Measurements from ENCODE around the gene NSDHL.

NSDHL gene

GRCh38 chrX:152865232-152865920 lies 34.5 kb downstream of the NSDHL start:
- H3K4me3 Mint-ChIP-seq, result no peak overlapping the region
- no peaks in the 10 kb centered on the region for H3K4me1 Mint-ChIP-seq (ENCODE audit: low read depth)
- no peaks in the 10 kb centered on the region for H3K27me3 Mint-ChIP-seq
- no peaks in the 10 kb centered on the region for H3K9me3 Mint-ChIP-seq
- intact Hi-C loops (cut with micrococcal nuclease), result no loop called here
- H3K27ac Mint-ChIP-seq, result no peak overlapping the region
- H3K36me3 Mint-ChIP-seq (ENCODE audit: low read depth), result peaks cover 96% of the 10 kb centered on the region

GRCh38 chrX:152866386-152866785 lies 35.5 kb downstream of the NSDHL start:
- peaks cover 96% of the 10 kb centered on the region for H3K36me3 Mint-ChIP-seq (ENCODE audit: low read depth)
- H3K4me3 Mint-ChIP-seq, result no peak overlapping the region
- no peaks in the 10 kb centered on the region for H3K4me1 Mint-ChIP-seq (ENCODE audit: low read depth)

GRCh38 chrX:152869972-152870371 lies 39.1 kb downstream of the NSDHL start:
- H3K4me1 Mint-ChIP-seq (ENCODE audit: low read depth), result no peaks in the 10 kb centered on the region
- intact Hi-C loops (cut with micrococcal nuclease), result no loop called here
- no peak overlapping the region for H3K4me3 Mint-ChIP-seq
- H3K36me3 Mint-ChIP-seq (ENCODE audit: low read depth), result peaks cover 65% of the 10 kb centered on the region
- peaks cover 2% of the 10 kb centered on the region for H3K27me3 Mint-ChIP-seq
- H3K27ac Mint-ChIP-seq, result no peak overlapping the region
- no peaks in the 10 kb centered on the region for H3K9me3 Mint-ChIP-seq

More at GRCh38 chrX:152866386-152866785, 35.5 kb downstream of the NSDHL start:
- H3K27me3 Mint-ChIP-seq, result no peaks in the 10 kb centered on the region
- H3K27ac Mint-ChIP-seq, result no peak overlapping the region
- intact Hi-C loops (cut with micrococcal nuclease), result no loop called here
- H3K9me3 Mint-ChIP-seq, result no peaks in the 10 kb centered on the region

- Mint-ChIP-seq H3K27ac (no peak overlapping the region), H3K4me1 (ENCODE audit: low read depth) (no peaks in the 10 kb centered on the region), H3K27me3 (peaks cover 2% of the 10 kb centered on the region), H3K9me3 (no peaks in the 10 kb centered on the region), H3K4me3 (no peak overlapping the region), H3K36me3 (ENCODE audit: low read depth) (peaks cover 53% of the 10 kb centered on the region)
- intact Hi-C loops (cut with micrococcal nuclease), result no loop called here
Measured at GRCh38 chrX:152871260-152871659, 40.4 kb downstream of the NSDHL start.

GRCh38 chrX:152872522-152872921 lies 41.7 kb downstream of the NSDHL start:
- no peak overlapping the region for H3K27ac Mint-ChIP-seq
- peaks cover 40% of the 10 kb centered on the region for H3K36me3 Mint-ChIP-seq (ENCODE audit: low read depth)
- H3K27me3 Mint-ChIP-seq, result peaks cover 2% of the 10 kb centered on the region
- no peak overlapping the region for H3K4me3 Mint-ChIP-seq
- intact Hi-C loops (cut with micrococcal nuclease), result no loop called here
- no peaks in the 10 kb centered on the region for H3K4me1 Mint-ChIP-seq (ENCODE audit: low read depth)
- H3K9me3 Mint-ChIP-seq, result no peaks in the 10 kb centered on the region

- H3K27ac Mint-ChIP-seq, result no peak overlapping the region
- intact Hi-C loops (cut with micrococcal nuclease), result no loop called here
- peaks cover 2% of the 10 kb centered on the region for H3K27me3 Mint-ChIP-seq
- no peak overlapping the region for H3K4me3 Mint-ChIP-seq
- H3K9me3 Mint-ChIP-seq, result no peaks in the 10 kb centered on the region
- H3K4me1 Mint-ChIP-seq (ENCODE audit: low read depth), result no peaks in the 10 kb centered on the region
- peaks cover 32% of the 10 kb centered on the region for H3K36me3 Mint-ChIP-seq (ENCODE audit: low read depth)
Measured at GRCh38 chrX:152873361-152873760, 42.5 kb downstream of the NSDHL start.

- H3K9me3 Mint-ChIP-seq, result no peaks in the 10 kb centered on the region
- intact Hi-C loops (cut with micrococcal nuclease), result no loop called here
- H3K4me3 Mint-ChIP-seq, result no peak overlapping the region
- peaks cover 2% of the 10 kb centered on the region for H3K27me3 Mint-ChIP-seq
- H3K27ac Mint-ChIP-seq, result no peak overlapping the region
- no peaks in the 10 kb centered on the region for H3K4me1 Mint-ChIP-seq (ENCODE audit: low read depth)
- H3K36me3 Mint-ChIP-seq (ENCODE audit: low read depth), result no peaks in the 10 kb centered on the region
Measured at GRCh38 chrX:152876931-152877840, 46.3 kb downstream of the NSDHL start.

- Mint-ChIP-seq H3K27ac (no peak overlapping the region), H3K27me3 (no peaks in the 10 kb centered on the region), H3K4me3 (no peak overlapping the region), H3K36me3 (ENCODE audit: low read depth) (no peaks in the 10 kb centered on the region), H3K4me1 (ENCODE audit: low read depth) (no peaks in the 10 kb centered on the region), H3K9me3 (no peaks in the 10 kb centered on the region)
- intact Hi-C loops (cut with micrococcal nuclease), result no loop called here
Measured at GRCh38 chrX:152878976-152879755, 48.3 kb downstream of the NSDHL start.

- Mint-ChIP-seq H3K27ac (no peak overlapping the region), H3K27me3 (peaks cover 2% of the 10 kb centered on the region), H3K9me3 (no peaks in the 10 kb centered on the region), H3K36me3 (ENCODE audit: low read depth) (no peaks in the 10 kb centered on the region), H3K4me1 (ENCODE audit: low read depth) (no peaks in the 10 kb centered on the region), H3K4me3 (no peak overlapping the region)
- intact Hi-C loops (cut with micrococcal nuclease), result no loop called here
Measured at GRCh38 chrX:152881289-152881688, 50.4 kb downstream of the NSDHL start.

- Mint-ChIP-seq H3K9me3 (no peaks in the 10 kb centered on the region), H3K4me1 (ENCODE audit: low read depth) (no peaks in the 10 kb centered on the region), H3K27me3 (peaks cover 6% of the 10 kb centered on the region), H3K27ac (no peak overlapping the region), H3K4me3 (no peak overlapping the region), H3K36me3 (ENCODE audit: low read depth) (no peaks in the 10 kb centered on the region)
- intact Hi-C loops (cut with micrococcal nuclease), result no loop called here
Measured at GRCh38 chrX:152884171-152884570, 53.3 kb downstream of the NSDHL start.

- Mint-ChIP-seq H3K27ac (no peak overlapping the region), H3K4me1 (ENCODE audit: low read depth) (no peaks in the 10 kb centered on the region), H3K27me3 (peaks cover 25% of the 10 kb centered on the region), H3K36me3 (ENCODE audit: low read depth) (no peaks in the 10 kb centered on the region), H3K4me3 (no peak overlapping the region), H3K9me3 (no peaks in the 10 kb centered on the region)
- intact Hi-C loops (cut with micrococcal nuclease), result no loop called here
Measured at GRCh38 chrX:152886716-152887115, 55.9 kb downstream of the NSDHL start.

GRCh38 chrX:152892499-152892898 lies 61.6 kb downstream of the NSDHL start:
- peaks cover 43% of the 10 kb centered on the region for H3K27me3 Mint-ChIP-seq
- H3K36me3 Mint-ChIP-seq (ENCODE audit: low read depth), result no peaks in the 10 kb centered on the region
- no peaks in the 10 kb centered on the region for H3K9me3 Mint-ChIP-seq
- H3K4me1 Mint-ChIP-seq (ENCODE audit: low read depth), result peaks cover 12% of the 10 kb centered on the region
- no peak overlapping the region for H3K4me3 Mint-ChIP-seq
- H3K27ac Mint-ChIP-seq, result no peak overlapping the region
- intact Hi-C loops (cut with micrococcal nuclease), result no loop called here

- Mint-ChIP-seq H3K4me1 (ENCODE audit: low read depth) (peaks cover 12% of the 10 kb centered on the region), H3K27ac (no peak overlapping the region), H3K27me3 (peaks cover 43% of the 10 kb centered on the region), H3K4me3 (no peak overlapping the region), H3K9me3 (no peaks in the 10 kb centered on the region), H3K36me3 (ENCODE audit: low read depth) (no peaks in the 10 kb centered on the region)
- intact Hi-C loops (cut with micrococcal nuclease), result no loop called here
Measured at GRCh38 chrX:152892999-152893891, 62.4 kb downstream of the NSDHL start.

All from dendritic cell treated with granulocyte-macrophage colony-stimulating factor and Interleukin-4, amounts not matched to agents 40 ng/mL and 50 ng/mL, for 4 days (primary cell).